GM15510 (cell line): Measurements from ENCODE around the gene TCP11L1.

ENCODE experiments used
- POLR2A ChIP-seq: IDR thresholded peaks from 3 replicates; pipeline ENCODE4 v1.6.1; 2011; ENCODE audit warnings: borderline replicate concordance; ENCODE audit not compliant: insufficient read length; ENCODE audit errors: extremely low read depth

Gene TCP11L1

DNA sequence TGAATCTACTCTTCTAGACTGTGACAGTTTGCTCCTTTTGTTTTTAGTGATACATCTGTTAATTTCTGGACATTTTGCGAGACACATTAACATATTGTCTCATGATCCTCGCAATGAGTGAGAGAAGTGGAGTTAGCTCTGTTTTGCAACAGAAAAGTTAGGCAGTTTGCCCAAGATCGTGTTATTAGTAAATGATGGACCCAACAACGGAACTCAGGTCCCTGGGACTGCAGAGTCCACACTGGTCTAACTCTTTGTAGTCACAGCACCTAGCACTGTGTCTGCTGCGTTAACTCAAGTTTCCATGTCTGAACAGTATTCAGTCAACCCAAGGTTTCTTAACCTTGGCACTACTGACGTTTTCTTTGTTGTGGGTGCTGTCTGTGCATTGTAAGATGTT lies 20.5 kb upstream of the TCP11L1 start:
- no peak for TF ChIP-seq POLR2A

DNA sequence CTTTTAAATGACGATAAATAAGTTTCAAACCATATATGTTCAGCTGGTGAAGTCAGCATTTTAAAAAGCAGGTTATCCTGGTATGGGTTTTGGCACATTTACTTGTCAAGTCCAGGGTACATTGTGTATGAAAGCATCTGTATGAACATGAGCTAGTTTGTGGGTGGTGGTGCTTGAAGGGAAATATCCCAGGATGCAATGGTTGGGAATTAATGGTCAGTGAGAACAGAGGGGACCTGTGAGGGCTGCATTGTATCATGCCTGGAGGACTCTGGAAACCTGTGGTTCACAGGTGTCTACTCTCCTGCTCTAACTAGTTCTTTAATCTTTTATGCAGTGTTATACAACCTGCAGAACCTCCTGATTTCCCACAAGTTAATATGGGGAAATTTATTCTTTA lies 17.9 kb upstream of the TCP11L1 start:
- no peak for TF ChIP-seq POLR2A

DNA sequence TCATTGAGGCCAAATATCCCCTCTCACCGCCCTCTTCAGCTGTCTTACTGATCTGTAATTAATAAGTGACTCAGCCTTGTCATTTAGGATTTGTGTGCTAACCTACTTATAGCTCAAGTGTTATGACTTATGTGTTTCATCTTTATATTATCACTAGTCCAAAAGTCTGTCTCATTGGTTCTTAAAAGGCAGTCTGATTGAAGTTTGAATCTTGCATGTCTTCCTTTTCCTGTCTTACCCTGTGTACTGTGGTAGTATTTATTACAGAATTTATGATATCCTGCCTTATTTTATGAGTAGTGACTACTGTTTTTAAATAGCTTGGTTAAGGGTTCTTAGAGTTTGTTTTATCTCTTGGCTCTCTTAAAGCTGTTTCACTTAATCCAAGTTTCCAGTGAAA lies 17.4 kb upstream of the TCP11L1 start:
- TF ChIP-seq POLR2A, result no peak

DNA sequence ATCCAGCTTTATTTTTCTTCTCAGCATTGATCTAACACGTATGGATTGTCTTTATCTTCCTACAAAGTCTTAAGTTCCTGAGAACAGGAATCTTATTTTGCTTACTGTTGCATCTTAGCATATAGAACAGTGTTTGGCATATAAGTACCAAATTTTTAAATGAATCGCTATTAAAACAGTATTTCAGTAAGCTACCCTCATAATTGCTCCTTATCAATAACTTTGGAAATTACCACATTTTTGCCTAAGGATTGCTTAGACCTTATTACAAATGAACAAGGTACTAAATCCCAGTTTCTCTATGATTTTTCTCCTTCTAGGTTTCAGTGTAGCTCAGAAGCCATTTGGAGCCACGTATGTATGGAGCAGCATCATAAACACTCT lies 14.0 kb upstream of the TCP11L1 start:
- no peak for TF ChIP-seq POLR2A

DNA sequence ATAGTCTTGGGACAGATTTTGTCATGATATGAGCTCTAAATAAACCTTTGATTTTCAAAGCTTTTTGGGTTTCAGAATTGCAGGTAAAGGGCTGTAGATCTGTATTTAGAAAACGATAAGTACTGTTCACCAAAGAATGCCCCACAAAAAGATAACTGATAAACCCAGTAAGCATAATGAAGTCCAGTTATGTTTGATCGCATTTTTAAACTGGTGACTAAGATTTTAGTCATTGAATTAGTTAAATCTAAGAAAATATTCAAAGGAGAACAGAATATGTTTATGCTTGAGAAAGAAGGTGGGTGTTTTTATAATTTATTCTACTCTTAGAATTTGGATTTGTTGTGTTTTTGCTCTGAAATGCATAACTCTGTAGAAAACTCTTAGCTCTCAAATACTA lies 12.1 kb upstream of the TCP11L1 start:
- no peak for TF ChIP-seq POLR2A

DNA sequence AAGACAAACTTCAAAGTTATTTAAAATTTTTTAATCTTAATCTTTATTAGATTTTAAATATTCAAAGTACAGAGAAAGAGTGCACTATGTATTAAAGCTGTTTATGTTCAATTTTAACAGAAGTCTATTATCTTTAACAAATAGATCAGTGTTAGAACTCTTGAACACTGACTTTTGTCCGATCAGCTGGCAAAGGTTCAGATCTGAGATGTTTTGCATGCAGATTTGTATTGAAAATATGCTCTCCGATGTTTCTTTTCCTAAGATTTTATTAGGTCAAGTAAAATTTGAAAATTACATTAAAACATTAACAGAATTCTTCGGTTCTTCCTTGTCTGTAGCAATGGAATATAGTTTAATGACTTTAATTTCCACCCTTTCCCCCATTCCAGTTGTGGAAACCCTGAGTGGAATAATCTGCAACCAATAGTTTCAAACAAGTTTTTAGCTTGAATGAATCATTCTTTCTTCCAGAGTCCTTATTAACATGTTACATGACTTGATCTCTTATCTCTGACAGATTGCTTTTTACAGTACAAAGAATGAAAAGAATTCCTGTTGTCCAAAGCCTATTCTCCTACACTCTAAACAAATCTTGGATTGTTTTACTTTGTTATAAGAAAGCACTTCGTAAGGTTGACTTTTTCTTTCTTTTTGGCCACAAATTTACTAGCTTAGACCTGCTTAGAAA lies 11.4 kb upstream of the TCP11L1 start:
- TF ChIP-seq POLR2A, result no peak

DNA sequence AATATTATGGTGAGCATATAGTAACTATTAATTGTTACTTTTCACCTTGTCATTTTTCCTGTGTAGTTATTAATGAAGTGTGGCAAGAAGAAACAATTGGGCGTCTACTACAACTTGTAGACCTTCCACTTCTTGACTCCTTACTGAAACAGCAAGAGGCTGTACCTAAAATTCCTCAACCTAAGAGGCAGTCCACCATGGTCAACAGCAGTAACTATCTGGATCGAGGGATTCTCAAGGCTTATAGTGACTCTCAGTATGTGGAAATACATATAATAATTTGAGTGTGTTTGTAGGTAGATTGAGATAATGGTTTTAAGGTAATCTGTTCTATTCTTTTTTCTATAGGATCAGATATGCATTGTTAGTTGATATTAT lies 10.8 kb upstream of the TCP11L1 start:
- no peak for TF ChIP-seq POLR2A

DNA sequence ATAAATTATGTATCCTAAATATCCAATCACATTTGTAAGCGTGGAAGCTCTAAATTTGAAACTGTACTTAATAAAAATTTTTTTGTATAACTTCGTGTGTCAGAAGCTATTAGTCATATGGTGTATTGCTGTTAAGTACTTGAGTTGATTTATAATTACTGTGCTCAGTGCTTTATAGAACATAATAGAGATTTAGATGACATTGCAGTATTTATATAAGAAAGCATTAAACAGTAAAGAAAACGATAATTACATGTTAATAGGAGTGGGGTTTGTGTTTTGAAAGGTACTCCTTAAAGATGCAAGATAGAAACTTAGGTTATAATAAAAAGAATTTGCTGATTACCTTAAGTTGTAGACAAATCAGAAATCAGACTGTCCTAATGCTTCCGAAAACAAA lies 5.9 kb upstream of the TCP11L1 start:
- TF ChIP-seq POLR2A, result no peak

DNA sequence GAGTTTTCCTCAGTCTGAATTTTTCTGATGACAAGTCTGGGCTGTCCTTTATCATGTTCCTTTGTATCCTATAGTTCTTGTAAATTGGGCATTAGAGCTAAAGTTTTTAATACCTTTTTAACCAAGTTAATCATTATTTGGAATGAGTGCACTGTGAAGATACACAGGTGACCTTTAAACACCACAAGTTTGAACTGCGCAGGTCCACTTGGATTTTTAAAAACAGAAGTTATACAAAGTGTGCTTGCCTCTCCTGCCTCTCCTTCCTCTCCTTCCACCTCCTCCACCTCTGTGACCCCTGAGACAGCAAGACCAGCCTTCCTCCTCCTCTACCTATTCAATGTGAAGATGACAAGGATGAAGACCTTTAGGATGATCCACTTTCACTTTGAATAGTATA lies 4.4 kb upstream of the TCP11L1 start:
- no peak for TF ChIP-seq POLR2A

DNA sequence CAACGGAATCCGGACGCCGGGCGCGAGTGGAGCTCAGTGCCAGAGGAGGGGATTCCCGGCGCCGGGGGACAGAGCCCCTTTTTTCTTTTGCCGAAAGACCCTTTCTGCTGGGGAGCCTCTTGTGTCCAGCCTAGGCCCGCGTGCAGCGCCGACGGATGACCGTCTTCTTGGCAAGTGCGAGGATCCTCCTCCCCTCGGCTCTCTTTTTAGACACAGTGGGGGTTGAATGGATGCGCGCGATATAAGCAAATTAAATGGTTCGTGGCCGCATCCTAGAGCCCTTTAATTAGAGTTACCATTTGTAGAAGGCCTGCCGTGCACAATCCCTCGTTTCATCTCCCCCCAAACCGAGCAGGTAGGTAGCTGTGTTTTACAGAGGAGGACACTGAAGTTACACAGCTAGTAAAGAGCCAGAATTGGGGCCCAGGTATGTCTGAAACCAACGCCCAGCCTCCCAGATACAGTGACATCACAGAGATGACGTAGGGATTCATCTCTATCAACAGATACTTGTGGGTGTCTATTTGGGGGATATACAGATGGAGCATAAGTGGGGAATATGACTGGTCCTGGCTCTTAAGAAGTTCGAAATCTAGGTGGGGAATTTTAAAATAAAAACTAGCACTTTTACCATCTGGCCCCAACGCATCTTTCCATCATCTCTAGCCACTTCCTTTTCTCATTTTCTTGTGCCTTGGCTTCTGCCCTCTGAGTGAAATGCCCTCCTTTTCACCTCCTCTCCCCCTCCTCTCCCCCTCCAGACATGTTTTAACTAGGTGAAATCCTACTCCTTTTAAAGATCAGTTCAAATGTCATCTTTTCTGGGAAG lies 875 bp downstream of the TCP11L1 start:
- TF ChIP-seq POLR2A, result no peak

DNA sequence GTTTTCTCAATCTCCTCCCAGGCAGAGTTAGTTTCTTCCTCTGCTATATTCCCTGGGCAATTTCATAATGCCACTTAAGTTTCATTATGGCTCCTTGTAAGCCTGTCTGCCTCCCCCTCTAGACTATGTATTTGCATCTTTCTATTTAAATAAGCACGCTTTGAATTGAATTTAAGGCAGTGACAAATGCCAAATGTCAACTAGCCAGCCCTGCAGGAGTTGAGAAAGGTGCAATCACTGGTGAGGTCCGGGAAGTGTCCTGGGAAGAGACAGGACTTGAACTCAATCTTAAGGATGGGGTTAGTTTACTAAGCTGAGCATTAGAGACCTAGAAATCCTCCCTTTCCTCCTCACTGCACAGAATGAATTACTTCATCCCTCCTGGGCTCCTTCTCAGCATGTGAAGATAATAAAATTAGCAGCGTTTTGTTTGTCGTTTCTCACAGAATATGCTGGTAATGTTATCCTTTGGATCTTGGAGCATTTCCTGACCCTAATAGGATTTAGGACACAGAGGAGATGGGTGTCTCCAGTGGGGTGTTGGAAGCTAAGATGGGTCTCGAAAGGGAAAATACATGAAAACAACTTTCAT lies 1.6 kb downstream of the TCP11L1 start:
- TF ChIP-seq POLR2A, result no peak

DNA sequence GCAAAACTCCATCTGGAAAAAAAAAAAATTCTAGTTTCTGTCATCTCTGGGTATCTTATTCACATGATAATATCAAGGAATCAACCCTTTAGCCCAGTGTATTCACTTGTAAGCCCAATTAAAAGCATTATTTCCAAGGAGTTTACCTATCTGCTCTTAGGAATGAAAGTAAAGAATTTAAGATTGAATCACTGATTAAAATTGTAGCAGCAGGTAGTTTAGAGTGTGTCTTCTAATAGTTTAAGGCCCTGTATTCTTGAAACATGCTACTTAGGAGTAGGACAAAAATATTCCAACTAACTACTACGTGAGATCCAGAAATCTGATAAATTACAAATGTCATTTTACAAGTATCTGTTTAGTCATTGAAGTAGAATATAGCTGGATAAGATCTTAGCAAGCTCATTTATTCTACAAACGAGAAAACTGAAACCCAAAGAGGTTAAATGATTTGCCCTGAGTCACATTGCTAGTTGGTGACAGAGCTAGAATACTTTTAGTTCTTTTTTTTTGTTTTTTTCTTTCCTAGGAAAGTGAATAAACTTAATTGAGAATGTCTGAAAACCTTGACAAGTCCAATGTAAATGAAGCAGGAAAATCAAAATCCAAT lies 4.0 kb downstream of the TCP11L1 start:
- TF ChIP-seq POLR2A, result no peak

DNA sequence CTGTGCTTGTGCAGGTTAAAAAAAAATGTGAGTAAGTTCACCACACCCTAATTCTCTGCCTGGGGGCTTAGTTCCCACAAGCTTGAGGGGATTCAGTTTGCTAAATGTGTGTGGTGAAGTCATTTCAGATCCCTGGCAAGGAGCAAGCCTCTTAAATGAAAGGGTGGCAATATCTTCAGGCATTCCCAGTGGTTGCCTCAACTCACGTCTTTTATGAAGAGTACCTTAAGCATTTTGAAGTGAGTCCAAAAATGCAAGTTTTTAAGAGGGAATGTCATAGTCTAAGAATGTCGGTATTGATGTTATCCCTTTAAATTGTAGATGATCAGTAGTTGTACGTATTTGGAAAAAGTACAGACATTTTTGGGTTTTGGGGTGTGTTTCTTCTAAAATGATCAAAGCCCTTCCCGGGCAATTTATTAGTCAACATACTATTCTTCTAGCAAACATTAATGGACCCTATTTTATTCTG lies 4.9 kb downstream of the TCP11L1 start:
- TF ChIP-seq POLR2A, result no peak

DNA sequence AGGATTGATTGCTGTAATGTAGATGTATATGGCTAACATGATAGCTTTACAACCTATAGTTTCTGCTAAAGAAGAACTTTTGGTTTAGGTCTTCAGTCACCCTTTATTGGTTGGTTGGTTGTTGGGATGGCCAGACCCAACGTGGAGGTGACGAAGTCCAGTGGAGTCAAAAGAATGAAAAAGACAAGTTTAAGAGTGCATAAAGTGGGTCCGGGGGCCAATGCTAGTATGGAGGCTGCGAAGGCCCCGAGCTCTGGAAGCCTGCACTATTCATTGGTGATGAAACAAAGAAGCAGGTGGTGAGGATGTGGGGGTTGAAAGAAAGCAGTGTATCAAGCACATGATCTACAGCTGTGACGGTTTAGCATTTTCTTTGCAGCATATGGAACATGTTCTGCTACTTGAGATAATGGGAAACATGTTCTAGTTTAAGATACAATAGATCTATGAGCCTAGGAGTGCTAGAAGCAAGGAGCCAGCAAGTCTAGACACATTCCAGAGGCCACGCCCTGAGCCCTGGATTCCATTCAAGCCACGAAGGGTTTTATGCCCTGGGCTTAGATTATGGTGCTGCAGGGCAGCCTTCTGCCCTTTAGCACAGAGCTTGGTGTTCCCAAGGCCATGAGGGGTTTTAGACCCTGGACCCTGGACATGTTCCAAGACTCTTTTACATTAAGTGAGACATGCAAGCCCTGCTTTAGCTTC lies 6.3 kb downstream of the TCP11L1 start:
- no peak for TF ChIP-seq POLR2A

DNA sequence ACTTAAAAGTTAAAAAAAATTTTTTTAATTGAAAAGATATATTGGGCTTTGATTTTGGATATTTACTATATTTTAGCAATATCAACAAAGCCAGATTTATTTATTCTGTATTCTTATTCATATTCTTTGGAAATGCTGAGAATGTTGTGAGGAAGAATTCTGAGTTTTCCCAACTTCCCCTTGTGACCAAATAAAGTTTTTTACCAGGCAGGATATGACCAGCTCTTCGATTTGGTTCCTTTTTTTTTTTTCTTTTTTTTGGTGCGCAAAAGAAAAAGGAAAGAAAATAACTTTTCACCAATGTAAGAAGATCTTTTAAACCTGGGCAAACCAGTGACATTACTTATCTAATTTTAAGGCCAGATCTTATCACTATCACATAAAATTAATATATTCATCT lies 12.9 kb downstream of the TCP11L1 start:
- TF ChIP-seq POLR2A, result no peak

DNA sequence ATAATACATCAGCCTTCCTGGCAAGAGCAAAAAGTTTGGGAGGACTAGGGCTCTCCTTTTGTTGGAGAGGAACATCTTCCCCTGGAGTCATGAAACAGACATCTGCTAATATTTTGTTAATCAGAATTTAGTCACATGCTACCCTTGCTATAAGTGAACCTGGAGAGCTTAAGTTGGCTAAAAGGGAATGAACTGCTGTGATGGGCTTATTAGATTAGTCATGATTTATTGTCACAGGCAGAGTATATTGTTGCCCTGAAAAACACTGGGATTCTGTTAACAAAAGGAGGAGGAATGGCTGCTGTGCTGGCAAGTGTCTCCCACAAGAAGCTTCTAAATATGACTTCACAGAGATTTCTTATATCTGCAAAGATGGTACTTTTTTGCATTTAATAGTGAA lies 16.0 kb downstream of the TCP11L1 start:
- TF ChIP-seq POLR2A, result no peak

DNA sequence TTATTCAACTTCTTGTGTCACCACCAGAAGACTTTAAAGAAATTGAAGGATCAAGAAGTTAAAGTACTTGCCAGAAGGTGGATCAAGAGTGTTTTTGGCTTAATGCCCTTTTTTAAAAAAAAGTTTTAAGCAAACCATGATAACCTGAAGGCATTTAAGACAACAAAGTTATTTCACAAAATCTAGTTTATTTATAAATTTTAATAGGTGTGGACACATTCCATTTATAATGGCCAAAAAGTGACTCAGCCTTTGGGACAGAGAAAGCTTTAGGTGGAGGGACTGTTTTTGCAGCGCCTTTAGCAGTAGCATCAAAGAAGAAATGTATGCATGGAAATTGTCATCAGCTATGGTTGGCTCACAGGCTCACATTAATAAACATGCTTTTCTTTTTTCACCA lies 17.9 kb downstream of the TCP11L1 start:
- no peak for TF ChIP-seq POLR2A
